Smooth muscle cell (in vitro differentiated cells): ENCODE results near the gene NUPR1. TPM values are rescaled to one million over a fixed set of nuclear protein-coding genes. Genes with fewer than 3 reads are reported as not detected.

ENCODE experiments used
- DNase-seq: peaks from one replicate; lab custom pipeline; 2025; ENCODE audit not compliant: unreplicated experiment; lab: John Stamatoyannopoulos, UW
- H2AFZ ChIP-seq: fragments of 200-600 bp; sonication (generic); 2 replicates; pipeline ENCODE4 v1.6.0; 2016; ENCODE audit warnings: antibody characterized with exemption, low read depth, mild to moderate bottlenecking
- H3F3A ChIP-seq: fragments of 200-600 bp; sonication (generic); 2 replicates; pipeline ENCODE4 v1.6.0; 2017; ENCODE audit warnings: antibody characterized with exemption, low read depth
- H3K27ac ChIP-seq: fragments of 200-600 bp; sonication (generic); 2 replicates; pipeline ENCODE4 v1.5.1; 2016; ENCODE audit warnings: low read depth, mild to moderate bottlenecking
- H3K27me3 ChIP-seq: fragments of 200-600 bp; sonication (generic); 2 replicates; pipeline ENCODE4 v1.6.1; 2016; ENCODE audit warnings: low read depth, mild to moderate bottlenecking
- H3K36me3 ChIP-seq: fragments of 200-600 bp; sonication (generic); 2 replicates; pipeline ENCODE4 v1.5.1; 2016; ENCODE audit warnings: low read depth
- H3K4me1 ChIP-seq: fragments of 200-600 bp; sonication (generic); 2 replicates; pipeline ENCODE4 v1.5.1; 2016; ENCODE audit warnings: low read depth
- H3K4me2 ChIP-seq: fragments of 200-600 bp; sonication (generic); 2 replicates; pipeline ENCODE4 v1.6.0; 2016; ENCODE audit warnings: mild to moderate bottlenecking
- H3K4me3 ChIP-seq: fragments of 200-600 bp; sonication (generic); 2 replicates; pipeline ENCODE4 v1.5.1; 2016; ENCODE audit warnings: mild to moderate bottlenecking
- H3K79me2 ChIP-seq: fragments of 200-600 bp; sonication (generic); 2 replicates; pipeline ENCODE4 v1.6.0; 2016; ENCODE audit warnings: low read depth, mild to moderate bottlenecking
- H3K9ac ChIP-seq: fragments of 200-600 bp; sonication (generic); 2 replicates; pipeline ENCODE4 v1.6.0; 2016; ENCODE audit warnings: low read depth
- H3K9me3 ChIP-seq: fragments of 200-600 bp; sonication (generic); replicated peaks from 2 replicates; pipeline ENCODE4 v1.5.1; 2016; ENCODE audit warnings: low read depth
- H4K20me1 ChIP-seq: fragments of 200-600 bp; sonication (generic); 2 replicates; pipeline ENCODE4 v1.6.0; 2016; ENCODE audit warnings: low read depth
- WGBS: methylation state at CpG from one replicate; pipeline ENCODE4 v1.1.7; 2016; ENCODE audit warnings: low lambda C conversion rate; 5-methylcytosine and 5-hydroxymethylcytosine counted together
- polyA plus RNA-seq: library from polyadenylated mRNA; unstranded; fragments of >200 nt; fragmentation: Nextera tagmentation; extraction: Ambion mirVana; gene quantifications from 2 replicates; pipeline ENCODE4 v1.2.1, GENCODE V29; 2016
- total RNA-seq: library from RNA; depleted of rRNA; stranded (reverse); fragments of >200 nt; gene quantifications from 2 replicates; pipeline ENCODE4 v1.2.3, GENCODE V29; 2014
- TF ChIP-seq, protein P1 (sequence below): fragments of 200-600 bp; sonication (generic); IDR thresholded peaks from 2 replicates; pipeline ENCODE4 v1.5.1; 2017; ENCODE audit warnings: borderline replicate concordance, mild to moderate bottlenecking, antibody characterized with exemption; ENCODE audit not compliant: insufficient read depth, poor library complexity, severe bottlenecking

Gene NUPR1
- total and polyA plus RNA-seq, 2 experiments from 2014 or later = 0.67 to 22.2 TPM

DNA sequence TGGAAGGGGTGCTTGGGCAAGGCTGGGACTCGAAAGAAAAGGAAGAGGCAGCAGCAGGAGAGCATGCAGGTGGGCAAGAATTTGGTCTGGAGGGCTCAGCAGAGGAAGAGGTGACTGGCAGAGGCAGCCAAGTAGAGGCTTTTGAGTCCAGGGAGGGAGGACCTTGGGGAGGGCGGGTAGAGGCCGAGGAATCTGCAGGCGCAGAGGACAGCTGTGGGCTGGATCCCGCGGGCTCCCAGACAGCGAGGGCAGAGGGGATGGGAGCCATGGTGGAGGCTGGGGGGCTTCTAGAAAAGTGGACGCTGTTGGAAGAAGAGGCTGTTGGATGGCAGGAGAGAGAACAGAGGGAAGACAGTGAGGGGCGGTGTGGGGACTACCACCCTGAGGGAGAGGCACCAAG lies 41.4 kb downstream of the NUPR1 start:
- H4K20me1 ChIP-seq = no peaks in the 10 kb centered on the region
- H3K27me3 ChIP-seq = no peaks in the 10 kb centered on the region
- H3K4me2 ChIP-seq = no peak overlapping the region
- H3K4me3 ChIP-seq = no peak overlapping the region
- H3K4me1 ChIP-seq = no peaks in the 10 kb centered on the region
- no peak for DNase-seq
- WGBS = 91% methylated on average over 9 of the region's 9 CpGs
- no peak overlapping the region for H2AFZ ChIP-seq
- H3K9me3 ChIP-seq = no peaks in the 10 kb centered on the region
- H3K36me3 ChIP-seq = no peaks in the 10 kb centered on the region
- H3K79me2 ChIP-seq = no peaks in the 10 kb centered on the region
- TF ChIP-seq, protein P1, sequence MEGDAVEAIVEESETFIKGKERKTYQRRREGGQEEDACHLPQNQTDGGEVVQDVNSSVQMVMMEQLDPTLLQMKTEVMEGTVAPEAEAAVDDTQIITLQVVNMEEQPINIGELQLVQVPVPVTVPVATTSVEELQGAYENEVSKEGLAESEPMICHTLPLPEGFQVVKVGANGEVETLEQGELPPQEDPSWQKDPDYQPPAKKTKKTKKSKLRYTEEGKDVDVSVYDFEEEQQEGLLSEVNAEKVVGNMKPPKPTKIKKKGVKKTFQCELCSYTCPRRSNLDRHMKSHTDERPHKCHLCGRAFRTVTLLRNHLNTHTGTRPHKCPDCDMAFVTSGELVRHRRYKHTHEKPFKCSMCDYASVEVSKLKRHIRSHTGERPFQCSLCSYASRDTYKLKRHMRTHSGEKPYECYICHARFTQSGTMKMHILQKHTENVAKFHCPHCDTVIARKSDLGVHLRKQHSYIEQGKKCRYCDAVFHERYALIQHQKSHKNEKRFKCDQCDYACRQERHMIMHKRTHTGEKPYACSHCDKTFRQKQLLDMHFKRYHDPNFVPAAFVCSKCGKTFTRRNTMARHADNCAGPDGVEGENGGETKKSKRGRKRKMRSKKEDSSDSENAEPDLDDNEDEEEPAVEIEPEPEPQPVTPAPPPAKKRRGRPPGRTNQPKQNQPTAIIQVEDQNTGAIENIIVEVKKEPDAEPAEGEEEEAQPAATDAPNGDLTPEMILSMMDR = no peak
- no peak overlapping the region for H3K9ac ChIP-seq
- H3K27ac ChIP-seq = no peak overlapping the region
- H3F3A ChIP-seq = no peaks in the 10 kb centered on the region

DNA sequence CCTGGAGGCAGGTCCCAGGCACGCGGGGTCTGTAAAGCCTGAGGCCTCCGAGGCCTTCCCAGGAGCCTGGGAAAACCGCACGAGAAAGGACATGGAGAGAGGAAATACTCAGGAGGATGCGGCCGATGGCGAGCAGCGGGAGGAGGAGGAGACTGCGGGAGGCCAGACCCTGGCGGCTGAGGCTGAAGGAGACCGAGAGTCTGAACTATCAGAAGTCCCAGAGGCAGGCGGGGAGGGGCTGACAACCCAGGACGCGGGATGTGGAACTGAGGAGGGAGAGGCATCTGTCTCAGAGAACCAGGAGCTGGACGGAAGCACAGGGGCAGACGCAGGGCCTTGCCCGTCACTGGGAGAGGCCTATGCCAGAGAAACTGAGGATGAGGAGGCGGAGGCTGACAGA lies 41.9 kb downstream of the NUPR1 start:
- 87% methylated on average over 19 of the region's 19 CpGs for WGBS
- DNase-seq = no peak
- no peaks in the 10 kb centered on the region for H3K79me2 ChIP-seq
- no peaks in the 10 kb centered on the region for H3K9me3 ChIP-seq
- no peak overlapping the region for H3K4me2 ChIP-seq
- no peaks in the 10 kb centered on the region for H3K36me3 ChIP-seq
- H3K9ac ChIP-seq = no peak overlapping the region
- H4K20me1 ChIP-seq = no peaks in the 10 kb centered on the region
- no peaks in the 10 kb centered on the region for H3K4me1 ChIP-seq
- no peaks in the 10 kb centered on the region for H3F3A ChIP-seq
- no peak overlapping the region for H2AFZ ChIP-seq
- no peak overlapping the region for H3K4me3 ChIP-seq
- H3K27ac ChIP-seq = no peak overlapping the region
- no peaks in the 10 kb centered on the region for H3K27me3 ChIP-seq
- TF ChIP-seq, protein P1 = no peak

DNA sequence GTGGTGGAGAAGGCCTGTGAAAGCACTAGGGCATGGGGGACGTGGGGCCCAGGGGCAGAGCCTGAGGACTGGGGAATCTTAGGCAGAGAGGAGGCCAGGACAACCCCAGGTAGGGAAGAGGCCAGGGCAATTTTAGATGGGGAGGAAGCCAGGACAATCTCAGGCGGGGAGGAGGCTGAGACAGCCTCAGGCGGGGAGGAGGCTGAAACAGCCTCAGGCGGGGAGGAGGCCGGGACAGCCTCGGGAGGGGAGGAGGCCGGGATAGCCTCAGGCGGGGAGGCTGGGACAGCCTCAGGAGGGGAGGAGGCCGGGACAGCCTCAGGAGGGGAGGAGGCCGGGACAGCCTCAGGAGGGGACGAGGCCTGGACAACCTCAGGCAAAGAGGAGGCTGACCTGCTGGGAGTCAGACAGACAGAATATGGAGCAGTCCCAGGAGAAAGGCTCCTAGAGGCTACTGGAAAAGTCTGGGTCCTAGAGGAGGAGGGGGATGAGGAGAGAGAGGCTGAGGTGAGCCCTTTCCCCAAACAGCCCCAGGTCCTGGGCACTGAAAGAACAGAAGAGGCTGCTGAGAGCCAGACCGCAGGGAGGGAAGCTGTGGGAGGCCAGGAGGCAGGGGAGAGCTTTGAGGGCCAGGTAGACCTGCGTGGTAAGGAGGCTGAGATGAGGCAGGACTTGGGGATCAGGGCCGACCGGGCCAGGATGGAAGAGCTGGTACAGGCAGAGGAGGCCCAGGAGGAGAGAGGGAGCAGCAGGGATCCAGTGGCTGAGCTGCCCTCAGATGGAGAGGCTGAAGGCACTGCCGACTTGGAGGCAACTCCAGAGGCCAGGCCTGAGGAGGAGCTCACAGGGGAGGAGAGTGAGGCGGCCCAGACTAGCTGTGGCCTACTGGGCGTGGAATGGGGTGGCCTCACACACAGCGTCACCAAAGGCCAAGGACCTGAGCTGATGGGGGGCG lies 42.7 kb downstream of the NUPR1 start:
- 83% methylated on average over 12 of the region's 20 CpGs for WGBS
- no peak for DNase-seq
- no peak overlapping the region for H3K9ac ChIP-seq

More for the DNA sequence above, 42.7 kb downstream of the NUPR1 start:
- Histone ChIP-seq H2AFZ (no peak overlapping the region), H3F3A (no peaks in the 10 kb centered on the region), H3K4me3 (no peak overlapping the region), H3K4me1 (peaks cover 1% of the 10 kb centered on the region), H3K27ac (no peak overlapping the region), H3K9me3 (no peaks in the 10 kb centered on the region), H3K4me2 (no peak overlapping the region), H4K20me1 (no peaks in the 10 kb centered on the region), H3K27me3 (no peaks in the 10 kb centered on the region), H3K36me3 (no peaks in the 10 kb centered on the region), H3K79me2 (no peaks in the 10 kb centered on the region)
- TF ChIP-seq, protein P1 = no peak
